Stomach (tissue), 4 donors: Measurements from ENCODE around the gene IGSF21.

Experiments used
- CTCF ChIP-seq, 7 experiments: fragments of 450-650 bp in 4 of 7; fragments of 200-600 bp in 3 of 7; sonication (generic) in 3 of 7; IDR thresholded peaks; one replicate each; pipeline ENCODE4 v1.5.1; 2016 to 2019; ENCODE audit warnings: antibody characterized with exemption in 7 of 7, control low read depth in 2 of 7, mild to moderate bottlenecking in 1 of 7
- EP300 ChIP-seq: sonication (generic); formaldehyde crosslinking; IDR thresholded peaks from one replicate; pipeline ENCODE4 v1.6.1; 2017; ENCODE audit warnings: antibody characterized with exemption
- POLR2A ChIP-seq, 4 donors: fragments of 450-650 bp; IDR thresholded peaks; one replicate each; pipeline ENCODE4 v1.6.1; 2016; ENCODE audit warnings: antibody characterized with exemption in 4 of 4, control low read depth in 2 of 4, mild to moderate bottlenecking in 1 of 4, moderate library complexity in 1 of 4

DNA sequence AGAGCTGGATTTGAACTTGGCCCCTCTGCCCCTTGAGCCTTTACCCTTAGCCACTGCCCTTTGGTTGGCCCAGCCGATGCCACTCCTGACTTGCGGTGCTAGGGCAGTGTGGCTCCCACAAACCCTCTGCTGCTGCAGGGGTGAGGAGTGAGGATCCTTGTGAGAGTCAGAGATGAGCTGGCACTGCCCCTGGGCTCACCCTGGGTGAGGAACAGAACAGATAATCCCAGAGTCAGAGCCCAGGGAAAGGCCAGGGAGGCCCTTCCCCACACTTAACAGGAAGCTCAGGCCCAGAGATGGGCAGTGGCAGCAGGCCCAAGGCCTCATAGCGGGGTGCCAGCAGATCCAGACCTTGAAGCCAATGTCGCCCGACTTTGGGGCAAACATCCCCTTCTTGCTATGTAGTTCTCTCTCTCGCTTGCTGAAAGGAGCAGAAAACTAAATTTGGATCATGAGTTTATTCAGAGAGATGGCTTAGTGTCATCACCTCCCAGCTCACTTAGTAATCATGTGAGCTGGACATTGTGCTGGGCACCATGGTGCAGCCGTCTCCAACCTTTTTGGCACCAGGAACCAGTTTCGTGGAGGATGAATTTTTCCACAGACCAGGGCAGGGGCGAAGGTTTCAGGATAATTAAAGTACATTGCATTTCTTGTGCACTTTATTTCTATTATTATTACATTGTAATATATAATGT, 81.4 kb downstream of the IGSF21 start:
- no peak for TF ChIP-seq CTCF (IDR thresholded peaks at IDR 0.05)
- TF ChIP-seq POLR2A (IDR thresholded peaks at IDR 0.05): no peak
- TF ChIP-seq EP300: no peak
